HEK293 (cell line): ENCODE measurements around the gene SUDS3.

Source experiments
- KLF1 ChIP-seq: fragments of 450-650 bp; formaldehyde crosslinking; IDR thresholded peaks from 2 replicates; pipeline ENCODE4 v1.5.1; 2016; ENCODE audit warnings: missing biosample characterization, missing genetic modification characterization
- ZNF138 ChIP-seq: fragments of 450-650 bp; formaldehyde crosslinking; IDR thresholded peaks from 2 replicates; pipeline ENCODE4 v1.5.1; 2016; ENCODE audit warnings: missing biosample characterization, missing genetic modification characterization, borderline replicate concordance
- ZNF335 ChIP-seq: fragments of 450-650 bp; formaldehyde crosslinking; conservative IDR thresholded peaks from 2 replicates; pipeline ENCODE4 v1.5.1; 2016; ENCODE audit warnings: missing biosample characterization, missing genetic modification characterization
- ZNF670 ChIP-seq: fragments of 450-650 bp; formaldehyde crosslinking; IDR thresholded peaks from 2 replicates; pipeline ENCODE4 v1.5.1; 2016; ENCODE audit warnings: missing biosample characterization, missing genetic modification characterization, low read depth
- TF ChIP-seq, protein P1 (sequence below): fragments of 450-650 bp; formaldehyde crosslinking; IDR thresholded peaks from 2 replicates; pipeline ENCODE4 v1.5.1; 2016; ENCODE audit warnings: missing biosample characterization, missing genetic modification characterization

DNA sequence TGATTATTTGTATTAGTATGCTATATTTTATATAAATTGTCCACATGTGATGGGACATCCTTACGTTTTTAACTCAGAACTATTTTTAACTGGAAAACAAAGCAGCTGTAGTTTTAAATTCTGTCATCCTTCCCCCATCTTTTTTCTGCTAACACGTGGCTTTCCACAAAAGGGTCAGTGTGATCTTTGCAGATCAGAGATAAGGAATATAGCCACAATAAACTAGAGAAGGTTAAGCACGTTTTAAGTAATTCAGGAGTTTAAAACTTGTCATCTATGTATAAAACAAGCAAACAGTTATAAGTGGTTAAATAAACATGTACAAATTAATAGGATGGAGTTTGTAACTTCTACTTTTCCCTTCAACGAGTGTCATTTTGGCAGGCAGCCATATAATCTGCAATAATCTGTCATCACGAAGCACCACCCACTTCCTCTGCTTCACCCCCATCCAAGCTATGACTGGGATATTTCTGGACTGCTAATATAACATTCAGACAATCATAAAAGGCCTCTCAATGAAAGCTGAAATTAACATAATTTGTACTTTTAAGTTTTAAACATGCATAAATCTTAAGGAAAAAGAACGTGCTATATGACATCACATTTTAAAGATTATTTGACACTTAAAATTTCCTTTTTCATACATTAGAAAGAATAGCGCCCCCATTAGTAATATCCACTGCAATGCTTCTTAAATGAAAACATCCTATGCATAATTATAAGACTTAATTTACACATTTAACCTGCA lies 18.9 kb upstream of the SUDS3 start:
- TF ChIP-seq, protein P1, sequence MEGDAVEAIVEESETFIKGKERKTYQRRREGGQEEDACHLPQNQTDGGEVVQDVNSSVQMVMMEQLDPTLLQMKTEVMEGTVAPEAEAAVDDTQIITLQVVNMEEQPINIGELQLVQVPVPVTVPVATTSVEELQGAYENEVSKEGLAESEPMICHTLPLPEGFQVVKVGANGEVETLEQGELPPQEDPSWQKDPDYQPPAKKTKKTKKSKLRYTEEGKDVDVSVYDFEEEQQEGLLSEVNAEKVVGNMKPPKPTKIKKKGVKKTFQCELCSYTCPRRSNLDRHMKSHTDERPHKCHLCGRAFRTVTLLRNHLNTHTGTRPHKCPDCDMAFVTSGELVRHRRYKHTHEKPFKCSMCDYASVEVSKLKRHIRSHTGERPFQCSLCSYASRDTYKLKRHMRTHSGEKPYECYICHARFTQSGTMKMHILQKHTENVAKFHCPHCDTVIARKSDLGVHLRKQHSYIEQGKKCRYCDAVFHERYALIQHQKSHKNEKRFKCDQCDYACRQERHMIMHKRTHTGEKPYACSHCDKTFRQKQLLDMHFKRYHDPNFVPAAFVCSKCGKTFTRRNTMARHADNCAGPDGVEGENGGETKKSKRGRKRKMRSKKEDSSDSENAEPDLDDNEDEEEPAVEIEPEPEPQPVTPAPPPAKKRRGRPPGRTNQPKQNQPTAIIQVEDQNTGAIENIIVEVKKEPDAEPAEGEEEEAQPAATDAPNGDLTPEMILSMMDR (tag by site-specific recombination), result no peak
- TF ChIP-seq ZNF138, result no peak
- TF ChIP-seq KLF1 (tag by site-specific recombination), result peak; percentile 51; the same call in 1 of the 2 replicates
- TF ChIP-seq ZNF335 (tag by site-specific recombination), result no peak
- no peak for TF ChIP-seq ZNF670 (tag by site-specific recombination)
